Upper lobe of left lung (tissue), 4 donors: ENCODE results near the gene UBE2N.

Experiments used
- CTCF ChIP-seq, 6 experiments: fragments of 450-650 bp in 4 of 6; fragments of 200-600 bp in 2 of 6; sonication (generic) in 2 of 6; IDR thresholded peaks; one replicate each; pipeline ENCODE4 v1.5.1; 2016 to 2019; ENCODE audit warnings: antibody characterized with exemption in 6 of 6
- EP300 ChIP-seq, 4 donors: sonication (generic); formaldehyde crosslinking; IDR thresholded peaks; one replicate each; pipeline ENCODE4 v1.5.1; 2017; ENCODE audit warnings: antibody characterized with exemption in 4 of 4, control low read depth in 2 of 4

GRCh38 chr12:93441617-93442410 lies at the start of gene UBE2N:
- TF ChIP-seq CTCF (IDR thresholded peaks at IDR 0.05) (peak in 2 of 6 experiments; percentile 36 to 40), EP300 (IDR thresholded peaks at IDR 0.05) (peak in 2 of 4 donors; percentile 1 to 46)
